H9 (cell line): ENCODE results near the gene MIEF2. TPM values are rescaled to one million over a fixed set of nuclear protein-coding genes. Genes with fewer than 3 reads are reported as not detected.
A peak's percentile ranks its signal among the peaks of the same experiment; 100 is the strongest.

Source experiments
- DNase-seq: peaks from one replicate; pipeline ENCODE4 v3.0.0-alpha.2; 2017
- H2AFZ ChIP-seq: one replicate; pipeline ENCODE4 v1.6.1; 2013; ENCODE audit warnings: mild to moderate bottlenecking, low read length, control low read depth, moderate library complexity
- H2AK5ac ChIP-seq: 2 replicates; pipeline ENCODE4 v1.6.1; 2013; ENCODE audit warnings: low read length, control low read depth, mixed read lengths; ENCODE audit not compliant: insufficient read length
- H2BK120ac ChIP-seq: one replicate; pipeline ENCODE4 v1.6.1; 2013; ENCODE audit warnings: low read depth, mild to moderate bottlenecking, low read length, control low read depth, inconsistent platforms; ENCODE audit not compliant: poor library complexity, severe bottlenecking
- H2BK12ac ChIP-seq: 2 replicates; pipeline ENCODE4 v1.6.1; 2013; ENCODE audit warnings: low read length, control low read depth, mixed read lengths, low read depth; ENCODE audit not compliant: insufficient read length
- H2BK15ac ChIP-seq: 2 replicates; pipeline ENCODE4 v1.6.1; 2013; ENCODE audit warnings: low read depth, low read length, control low read depth
- H2BK20ac ChIP-seq: one replicate; pipeline ENCODE4 v1.6.1; 2013; ENCODE audit warnings: low read depth, mild to moderate bottlenecking, low read length, control low read depth, inconsistent platforms; ENCODE audit not compliant: poor library complexity, severe bottlenecking
- H2BK5ac ChIP-seq: 2 replicates; pipeline ENCODE4 v1.6.1; 2013; ENCODE audit warnings: low read length, control low read depth, mixed read lengths; ENCODE audit not compliant: insufficient read length
- H3K14ac ChIP-seq: 2 replicates; pipeline ENCODE4 v1.6.1; 2013; ENCODE audit warnings: low read length, control low read depth; ENCODE audit not compliant: insufficient read depth
- H3K18ac ChIP-seq: 2 replicates; pipeline ENCODE4 v1.6.1; 2013; ENCODE audit warnings: low read depth, mild to moderate bottlenecking, mixed read lengths, low read length, control low read depth; ENCODE audit not compliant: insufficient read length
- H3K23ac ChIP-seq: 2 replicates; pipeline ENCODE4 v1.6.1; 2013; ENCODE audit warnings: low read length, control low read depth, mixed read lengths, low read depth; ENCODE audit not compliant: insufficient read length
- H3K23me2 ChIP-seq: 2 replicates; pipeline ENCODE4 v1.6.1; 2013; ENCODE audit warnings: low read depth, mild to moderate bottlenecking, mixed read lengths, low read length, control low read depth; ENCODE audit not compliant: insufficient read length, poor library complexity, severe bottlenecking
- H3K27ac ChIP-seq: 2 replicates; pipeline ENCODE4 v1.5.1; 2013; ENCODE audit warnings: low read length, control low read depth, mixed read lengths, low read depth; ENCODE audit not compliant: insufficient read length
- H3K27me3 ChIP-seq: 2 replicates; pipeline ENCODE4 v1.6.1; 2013; ENCODE audit warnings: low read length, control low read depth, inconsistent platforms; ENCODE audit not compliant: insufficient read depth
- H3K4ac ChIP-seq: 2 replicates; pipeline ENCODE4 v1.6.1; 2013; ENCODE audit warnings: low read depth, mild to moderate bottlenecking, control low read depth, inconsistent platforms, low read length, moderate library complexity
- H3K4me1 ChIP-seq: 2 replicates; pipeline ENCODE4 v1.6.1; 2013; ENCODE audit warnings: low read length, control low read depth, inconsistent platforms; ENCODE audit not compliant: insufficient read depth
- H3K4me2 ChIP-seq: 2 replicates; pipeline ENCODE4 v1.6.1; 2013; ENCODE audit warnings: low read length, control low read depth, mixed read lengths; ENCODE audit not compliant: insufficient read length, insufficient read depth
- H3K56ac ChIP-seq: 2 replicates; pipeline ENCODE4 v1.6.1; 2013; ENCODE audit warnings: low read depth, mild to moderate bottlenecking, mixed read lengths, low read length, control low read depth; ENCODE audit not compliant: insufficient read length
- H3K79me1 ChIP-seq: 2 replicates; pipeline ENCODE4 v1.6.1; 2013; ENCODE audit warnings: low read depth, mild to moderate bottlenecking, moderate library complexity, low read length, control low read depth, inconsistent platforms; ENCODE audit not compliant: insufficient read depth, poor library complexity, severe bottlenecking
- H3K79me2 ChIP-seq: 2 replicates; pipeline ENCODE4 v1.6.1; 2013; ENCODE audit warnings: low read length, control low read depth, inconsistent platforms; ENCODE audit not compliant: insufficient read depth
- H3K9ac ChIP-seq: 2 replicates; pipeline ENCODE4 v1.6.1; 2013; ENCODE audit warnings: low read length, control low read depth, mixed read lengths; ENCODE audit not compliant: insufficient read length; ENCODE audit errors: extremely low read depth
- H3K9me3 ChIP-seq: one replicate; pipeline ENCODE4 v1.6.1; 2013; ENCODE audit warnings: low read depth, low read length, inconsistent platforms; ENCODE audit not compliant: control insufficient read depth
- H3T11ph ChIP-seq: one replicate; pipeline ENCODE4 v1.6.1; 2013; ENCODE audit warnings: mild to moderate bottlenecking, low read length, control low read depth, inconsistent platforms
- H4K20me1 ChIP-seq: one replicate; pipeline ENCODE4 v1.6.1; 2013; ENCODE audit not compliant: control insufficient read depth, insufficient read length, insufficient read depth
- H4K5ac ChIP-seq: 2 replicates; pipeline ENCODE4 v1.6.1; 2013; ENCODE audit warnings: low read depth, mild to moderate bottlenecking, mixed read lengths, low read length, control low read depth; ENCODE audit not compliant: insufficient read length
- H4K8ac ChIP-seq: replicated peaks from 2 replicates; pipeline ENCODE4 v1.6.1; 2013; ENCODE audit warnings: low read length, control low read depth, mixed read lengths, low read depth; ENCODE audit not compliant: insufficient read length
- H4K91ac ChIP-seq: 2 replicates; pipeline ENCODE4 v1.6.1; 2013; ENCODE audit warnings: low read depth, mild to moderate bottlenecking, moderate library complexity, mixed read lengths, low read length, control low read depth; ENCODE audit not compliant: insufficient read length
- H3K27ac Mint-ChIP-seq, 3 experiments: 2 replicates in 2 of 3; 3 replicates in 1 of 3; pipeline ENCODE4 v1.8.0; 2020 to 2021; ENCODE audit warnings: mixed read lengths in 3 of 3, mild to moderate bottlenecking in 1 of 3, moderate library complexity in 1 of 3
- H3K27me3 Mint-ChIP-seq: 2 replicates; pipeline ENCODE4 v1.8.0; 2021; ENCODE audit warnings: low read depth, mild to moderate bottlenecking, moderate library complexity, mixed read lengths
- H3K36me3 Mint-ChIP-seq, 3 experiments: 2 replicates in 2 of 3; 3 replicates in 1 of 3; pipeline ENCODE4 v1.8.0; 2020 to 2021; ENCODE audit warnings: low read depth in 3 of 3, mixed read lengths in 3 of 3; ENCODE audit not compliant: insufficient read depth in 1 of 3
- H3K4me1 Mint-ChIP-seq, 2 experiments: 2 replicates each; pipeline ENCODE4 v1.8.0; 2020; ENCODE audit warnings: mixed read lengths in 2 of 2
- H3K4me3 Mint-ChIP-seq, 2 experiments: 2 replicates in 1 of 2; 3 replicates in 1 of 2; pipeline ENCODE4 v1.8.0; 2020 to 2021; ENCODE audit warnings: mild to moderate bottlenecking in 2 of 2, mixed read lengths in 2 of 2, moderate library complexity in 1 of 2
- H3K9me3 Mint-ChIP-seq, 2 experiments: 2 replicates in 1 of 2; 3 replicates in 1 of 2; pipeline ENCODE4 v1.8.0; 2020; ENCODE audit warnings: mild to moderate bottlenecking in 2 of 2, mixed read lengths in 2 of 2, moderate library complexity in 1 of 2
- CTCF ChIP-seq: fragments of 200-600 bp; sonication (generic); conservative IDR thresholded peaks from 3 replicates; pipeline ENCODE4 v1.8.0; 2021; ENCODE audit warnings: antibody characterized with exemption, mild to moderate bottlenecking
- WGBS: extraction: QIAGEN DNeasy Blood & Tissue Kit; methylation state at CpG from one replicate; pipeline ENCODE4 v1.1.7; 2013; ENCODE audit warnings: missing lambda C conversion rate, low lambda C conversion rate, mixed read lengths; ENCODE audit not compliant: insufficient read length; ENCODE audit errors: extremely low coverage; 5-methylcytosine and 5-hydroxymethylcytosine counted together
- total RNA-seq: library from RNA; stranded (reverse); gene quantifications from 2 replicates; pipeline ENCODE4 v1.2.1, GENCODE V29; 2021

MIEF2 gene
- total RNA-seq, 1 experiment from 2014 or later = 10.3 TPM

GRCh38 chr17:18257268-18257981, 3.0 kb upstream of the MIEF2 start:
- peak overlapping the region; percentile 70 for H3K4me2 ChIP-seq
- no CpG with 5 or more reads among the region's 18 CpGs for WGBS
- no peak overlapping the region for H2AFZ ChIP-seq
- no peak for TF ChIP-seq CTCF
- H3K27me3 Mint-ChIP-seq = no peaks in the 10 kb centered on the region
- H2BK20ac ChIP-seq = no peak overlapping the region
- H3K79me2 ChIP-seq = no peaks in the 10 kb centered on the region; the same call in 1 of the 2 replicates
- no peak overlapping the region for H2BK5ac ChIP-seq
- no peaks in the 10 kb centered on the region for H3K79me1 ChIP-seq
- DNase-seq = peak; percentile 80
- H4K91ac ChIP-seq = no peak overlapping the region
- H3K27me3 ChIP-seq = no peaks in the 10 kb centered on the region
- H3K14ac ChIP-seq = 0 out of 2 replicates have a peak overlapping the region, but pooled peaks have one; percentile 2
- no peak overlapping the region for H2BK15ac ChIP-seq
- peak overlapping the region; percentile 95 to 98 (median 98) for H3K27ac Mint-ChIP-seq
- no peak overlapping the region for H3K4ac ChIP-seq
- H3K9ac ChIP-seq = peak overlapping the region; percentile 21
- H2BK12ac ChIP-seq = no peak overlapping the region
- no peaks in the 10 kb centered on the region for H3K4me1 ChIP-seq
- no peak overlapping the region for H4K8ac ChIP-seq
- H3K27ac ChIP-seq = no peak overlapping the region
- H3T11ph ChIP-seq = no peak overlapping the region
- no peaks in the 10 kb centered on the region for H3K9me3 ChIP-seq
- H3K4me3 Mint-ChIP-seq = peak overlapping the region; percentile 96 to 98
- H3K36me3 Mint-ChIP-seq = peaks cover 18 to 43% (median 42%) of the 10 kb centered on the region in 3 experiments; a peak in 6 of 7 replicates
- no peaks in the 10 kb centered on the region for H4K20me1 ChIP-seq
- H3K4me1 Mint-ChIP-seq = peaks cover 25 to 41% of the 10 kb centered on the region in 2 experiments
- H3K9me3 Mint-ChIP-seq = no peaks in the 10 kb centered on the region
- H3K23ac ChIP-seq = no peak overlapping the region
- peaks cover 12% of the 10 kb centered on the region for H3K23me2 ChIP-seq
- H2AK5ac ChIP-seq = no peak overlapping the region
- no peak overlapping the region for H4K5ac ChIP-seq
- peak overlapping the region; percentile 28 for H3K18ac ChIP-seq
- no peak overlapping the region for H2BK120ac ChIP-seq
- no peak overlapping the region for H3K56ac ChIP-seq
